GM21390 (cell line): ENCODE measurements around the gene PIK3R5.
"Not testable (repeated sequence)": the region's sequence is repeated elsewhere in the genome, so short reads cannot be mapped to it uniquely, and the experiment has no call there.

Experiments used
- ATAC-seq: cut with Tn5 transposase; IDR thresholded peaks from one replicate; pipeline ENCODE4 v1.9.1; 2021; ENCODE audit not compliant: unreplicated experiment

The PIK3R5 gene

GRCh38 chr17:8898126-8898525 lies 67.4 kb downstream of the PIK3R5 start:
- ATAC-seq, result no peak

GRCh38 chr17:8896641-8897635 lies 68.6 kb downstream of the PIK3R5 start:
- ATAC-seq, result no peak

- no peak for ATAC-seq
Measured at GRCh38 chr17:8896087-8896486, 69.4 kb downstream of the PIK3R5 start.

- ATAC-seq, result no peak
Measured at GRCh38 chr17:8894673-8895578, 70.6 kb downstream of the PIK3R5 start.

GRCh38 chr17:8894202-8894671 lies 71.3 kb downstream of the PIK3R5 start:
- ATAC-seq, result no peak

- ATAC-seq, result no peak
Measured at GRCh38 chr17:8893621-8894201, 71.8 kb downstream of the PIK3R5 start.

- no peak for ATAC-seq
Measured at GRCh38 chr17:8893059-8893458, 72.4 kb downstream of the PIK3R5 start.

- ATAC-seq, result no peak
Measured at GRCh38 chr17:8892338-8892690, 73.2 kb downstream of the PIK3R5 start.

- ATAC-seq, result no peak
Measured at GRCh38 chr17:8890671-8891070, 74.8 kb downstream of the PIK3R5 start.

- ATAC-seq, result no peak
Measured at GRCh38 chr17:8889458-8890210, 75.9 kb downstream of the PIK3R5 start.

- ATAC-seq, result no peak
Measured at GRCh38 chr17:8888704-8889302, 76.7 kb downstream of the PIK3R5 start.

- no peak for ATAC-seq
Measured at GRCh38 chr17:8887834-8888703, 77.4 kb downstream of the PIK3R5 start.

GRCh38 chr17:8887301-8887700 lies 78.2 kb downstream of the PIK3R5 start:
- no peak for ATAC-seq

GRCh38 chr17:8885967-8886684 lies 79.4 kb downstream of the PIK3R5 start:
- no peak for ATAC-seq

- ATAC-seq, result not testable (repeated sequence)
Measured at GRCh38 chr17:8885163-8885966, 80.1 kb downstream of the PIK3R5 start.

GRCh38 chr17:8884336-8884990 lies 81.0 kb downstream of the PIK3R5 start:
- no peak for ATAC-seq

- no peak for ATAC-seq
Measured at GRCh38 chr17:8883353-8883752, 82.2 kb downstream of the PIK3R5 start.
